Measurements from ENCODE around the gene RARRES2. TPM values are rescaled to one million over a fixed set of nuclear protein-coding genes. Genes with fewer than 3 reads are reported as not detected.
"Not testable (repeated sequence)": the region's sequence is repeated elsewhere in the genome, so short reads cannot be mapped to it uniquely, and the experiment has no call there.

The RARRES2 gene
- total RNA-seq, 2 experiments from 2014 or later: not detected

GRCh38 chr7:150323682-150324372, 17.6 kb downstream of the RARRES2 start:
- H3K27me3 Mint-ChIP-seq: no peaks in the 10 kb centered on the region
- DNase-seq: no peak
- H3K9me3 Mint-ChIP-seq (ENCODE audit: low read depth): no peaks in the 10 kb centered on the region
- peak overlapping the region; percentile 80 for H3K4me3 Mint-ChIP-seq
- peaks cover 47% of the 10 kb centered on the region for H3K4me1 Mint-ChIP-seq
- peak; percentile 29 for ATAC-seq
- CTCF ChIA-PET: interaction anchor here (0.5 to 1.3 kb wide), 6 partner anchors 9 to 81 kb away, joined by 3 to 6 read pairs (median 4); no protein-coding TSS in a partner anchor
- H3K36me3 Mint-ChIP-seq: peaks cover 20% of the 10 kb centered on the region
- peak overlapping the region; percentile 97 for H3K27ac Mint-ChIP-seq

DNA sequence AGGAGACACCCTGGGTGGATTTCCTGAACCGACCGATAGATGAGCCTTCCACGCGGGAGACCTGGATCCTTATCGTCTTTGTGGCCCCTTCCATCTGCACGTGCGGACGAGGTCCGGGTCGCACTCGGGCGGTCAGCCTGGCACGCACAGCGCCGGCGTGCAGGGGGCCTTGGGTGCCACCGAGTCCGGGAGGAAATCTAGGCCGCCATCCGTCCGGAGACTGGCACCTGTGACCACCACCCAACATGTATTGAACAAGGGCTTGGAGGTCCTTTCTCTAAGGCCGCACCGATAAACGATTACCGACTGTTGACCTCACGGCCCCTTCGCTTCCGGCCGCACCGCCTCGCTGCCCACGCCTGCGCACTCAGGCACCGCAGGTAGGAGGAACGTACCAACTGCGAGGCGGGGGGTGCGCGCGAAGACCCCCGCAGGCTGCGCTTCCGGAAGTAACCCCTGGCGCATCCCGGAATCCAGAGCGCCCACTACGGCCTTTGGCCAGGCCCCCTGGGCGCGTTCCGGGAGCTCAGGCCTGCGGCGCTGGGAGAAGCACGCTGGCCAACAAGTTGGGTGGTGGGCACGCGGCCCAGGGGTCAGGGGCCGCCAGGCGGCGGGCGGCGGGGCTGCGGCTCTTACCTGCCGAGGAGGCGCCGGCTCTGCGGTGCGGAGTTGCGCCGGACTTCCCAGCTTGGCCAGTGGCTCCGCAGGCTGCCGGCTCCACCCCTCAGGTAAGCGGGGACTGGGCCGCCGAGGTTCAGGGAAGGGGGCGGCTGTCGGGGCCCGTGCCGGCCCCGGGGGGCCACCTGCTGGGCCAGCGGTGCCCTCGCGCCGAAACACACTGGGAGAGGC, 18.4 kb downstream of the RARRES2 start, which contains the start of the genes ACTR3C and LRRC61:
TSS of gene ACTR3C (minus strand) at position 713 of the 849 bp plus-strand sequence. CDS start 28,249 bp downstream, outside the sequence.
TSS of gene LRRC61 (plus strand) at position 523 of the 849 bp plus-strand sequence. CDS start 13,507 bp downstream, outside the sequence.
- H3K4me3 Mint-ChIP-seq: peak within 1 kb of the TSS; percentile 80
- ATAC-seq: peak; percentile 65
- no peaks in the 10 kb centered on the region for H3K27me3 Mint-ChIP-seq
- peaks cover 48% of the 10 kb centered on the region for H3K4me1 Mint-ChIP-seq
- CTCF ChIA-PET: interaction anchor here (0.5 to 2.7 kb wide), 8 partner anchors 8 to 83 kb away, joined by 3 to 10 read pairs (median 4); a partner anchor contains a TSS
- peak; percentile 80 for DNase-seq
- no peaks in the 10 kb centered on the region for H3K9me3 Mint-ChIP-seq (ENCODE audit: low read depth)
- H3K36me3 Mint-ChIP-seq: peaks cover 19% of the 10 kb centered on the region
- peak within 1 kb of the TSS; percentile 100 for H3K27ac Mint-ChIP-seq

- H3K27me3 Mint-ChIP-seq: no peaks in the 10 kb centered on the region
- peak; percentile 65 for ATAC-seq
- peak overlapping the region; percentile 80 for H3K4me3 Mint-ChIP-seq
- peaks cover 48% of the 10 kb centered on the region for H3K4me1 Mint-ChIP-seq
- peak; percentile 90 for DNase-seq
- CTCF ChIA-PET: interaction anchor here (1.3 to 2.7 kb wide), 3 partner anchors 10 to 84 kb away, joined by 3 to 10 read pairs (median 3); a partner anchor contains a TSS
- H3K27ac Mint-ChIP-seq: peak overlapping the region; percentile 100
- no peaks in the 10 kb centered on the region for H3K9me3 Mint-ChIP-seq (ENCODE audit: low read depth)
- H3K36me3 Mint-ChIP-seq: peaks cover 18% of the 10 kb centered on the region
These were observed 19.2 kb downstream of the RARRES2 start for GRCh38 chr7:150322114-150322832.

GRCh38 chr7:150321788-150322113, 19.7 kb downstream of the RARRES2 start:
- ATAC-seq: no peak
- no peaks in the 10 kb centered on the region for H3K9me3 Mint-ChIP-seq (ENCODE audit: low read depth)
- no peaks in the 10 kb centered on the region for H3K27me3 Mint-ChIP-seq
- CTCF ChIA-PET: interaction anchor here (1.3 to 2.7 kb wide), 3 partner anchors 9 to 84 kb away, joined by 3 to 10 read pairs (median 3); a partner anchor contains a TSS
- peak overlapping the region; percentile 100 for H3K27ac Mint-ChIP-seq
- DNase-seq: no peak
- H3K4me3 Mint-ChIP-seq: peak overlapping the region; percentile 80
- H3K4me1 Mint-ChIP-seq: peaks cover 45% of the 10 kb centered on the region
- peaks cover 14% of the 10 kb centered on the region for H3K36me3 Mint-ChIP-seq

GRCh38 chr7:150317748-150318444, 23.5 kb downstream of the RARRES2 start:
- Mint-ChIP-seq H3K4me1 (peaks cover 26% of the 10 kb centered on the region), H3K36me3 (peaks cover 2% of the 10 kb centered on the region), H3K27me3 (no peaks in the 10 kb centered on the region), H3K27ac (no peak overlapping the region), H3K4me3 (no peak overlapping the region), H3K9me3 (ENCODE audit: low read depth) (no peaks in the 10 kb centered on the region)
- DNase-seq: no peak
- ATAC-seq: no peak
- CTCF ChIA-PET: no interaction called here

GRCh38 chr7:150316987-150317386, 24.4 kb downstream of the RARRES2 start:
- H3K4me1 Mint-ChIP-seq: peaks cover 20% of the 10 kb centered on the region
- not testable (repeated sequence) for H3K27ac Mint-ChIP-seq; H3K9me3 Mint-ChIP-seq (ENCODE audit: low read depth); ATAC-seq; H3K36me3 Mint-ChIP-seq; H3K27me3 Mint-ChIP-seq; DNase-seq; H3K4me3 Mint-ChIP-seq
- CTCF ChIA-PET: interaction anchor here (0.6 kb wide), 1 partner anchor 27 kb away, joined by 3 read pairs; no protein-coding TSS in a partner anchor

- CTCF ChIA-PET: interaction anchor here (1.0 to 1.5 kb wide), 2 partner anchors 8 to 90 kb away, joined by 3 to 6 read pairs; partner anchors contain the start of genes ACTR3C and LRRC61
- DNase-seq (no peak), ATAC-seq (no peak)
- Mint-ChIP-seq H3K36me3 (peaks cover 2% of the 10 kb centered on the region), H3K9me3 (ENCODE audit: low read depth) (no peaks in the 10 kb centered on the region), H3K27ac (no peak overlapping the region), H3K4me3 (no peak overlapping the region), H3K4me1 (peaks cover 2% of the 10 kb centered on the region), H3K27me3 (no peaks in the 10 kb centered on the region)
These were observed 26.7 kb downstream of the RARRES2 start for GRCh38 chr7:150314639-150315239.

DNA sequence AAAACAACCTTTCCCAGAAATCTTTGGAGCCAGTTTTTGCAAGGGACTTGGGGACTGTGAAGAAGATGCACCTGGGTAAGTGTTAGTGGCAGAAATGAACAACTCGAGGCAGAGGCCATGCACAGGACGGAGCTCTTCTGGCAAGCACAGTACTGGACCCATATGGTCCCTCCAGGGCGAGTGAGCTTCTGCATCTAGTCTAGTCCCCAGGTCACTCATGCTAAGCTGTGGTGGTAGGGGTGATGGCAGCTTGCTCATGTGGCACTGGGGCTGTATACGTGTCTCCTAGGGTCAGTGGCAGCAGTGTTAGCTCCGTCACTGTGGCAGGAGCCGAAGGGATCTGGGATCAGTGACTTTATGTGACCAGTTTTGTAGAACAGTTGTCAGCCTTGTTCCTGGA, 27.6 kb downstream of the RARRES2 start:
- DNase-seq: no peak
- H3K4me3 Mint-ChIP-seq: no peak overlapping the region
- H3K9me3 Mint-ChIP-seq (ENCODE audit: low read depth): no peaks in the 10 kb centered on the region
- peaks cover 2% of the 10 kb centered on the region for H3K36me3 Mint-ChIP-seq
- CTCF ChIA-PET: interaction anchor here (1.0 to 1.5 kb wide), 2 partner anchors 9 to 91 kb away, joined by 3 to 6 read pairs; partner anchors contain the start of genes ACTR3C and LRRC61
- no peak overlapping the region for H3K27ac Mint-ChIP-seq
- no peaks in the 10 kb centered on the region for H3K27me3 Mint-ChIP-seq
- ATAC-seq: peak; percentile 23
- H3K4me1 Mint-ChIP-seq: peaks cover 1% of the 10 kb centered on the region

GRCh38 chr7:150313367-150313809, 28.0 kb downstream of the RARRES2 start:
- Mint-ChIP-seq H3K9me3 (ENCODE audit: low read depth) (no peaks in the 10 kb centered on the region), H3K27me3 (no peaks in the 10 kb centered on the region), H3K36me3 (peaks cover 2% of the 10 kb centered on the region), H3K4me3 (no peak overlapping the region), H3K27ac (no peak overlapping the region), H3K4me1 (no peaks in the 10 kb centered on the region)
- ATAC-seq (no peak), DNase-seq (no peak)
- CTCF ChIA-PET: no interaction called here

GRCh38 chr7:150312649-150313366, 28.6 kb downstream of the RARRES2 start:
- not testable (repeated sequence) for H3K36me3 Mint-ChIP-seq; H3K9me3 Mint-ChIP-seq (ENCODE audit: low read depth); ATAC-seq; H3K4me3 Mint-ChIP-seq; H3K27ac Mint-ChIP-seq; H3K27me3 Mint-ChIP-seq; DNase-seq; H3K4me1 Mint-ChIP-seq
- CTCF ChIA-PET: interaction anchor here (1.0 kb wide), 1 partner anchor 9 kb away, joined by 3 read pairs; no protein-coding TSS in a partner anchor

DNA sequence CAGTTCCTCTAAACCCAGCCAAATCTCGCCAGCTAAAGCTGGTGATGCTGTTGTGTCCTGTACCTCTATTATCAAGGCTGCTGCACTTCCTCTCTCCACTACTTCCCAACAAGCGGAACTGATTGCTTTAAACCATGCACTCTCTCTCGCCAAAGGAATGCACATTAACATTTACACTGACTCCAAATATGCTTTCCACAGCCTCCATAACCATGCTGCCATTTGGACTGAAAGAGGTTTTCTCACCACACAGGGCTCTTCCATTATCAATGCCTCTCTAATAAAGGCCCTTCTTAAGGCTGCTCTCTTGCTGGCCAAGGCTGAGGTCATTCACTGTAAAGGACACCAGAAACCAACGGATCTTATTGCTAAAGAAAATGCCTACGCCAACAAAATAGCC, 29.7 kb downstream of the RARRES2 start:
- Mint-ChIP-seq H3K27me3 (no peaks in the 10 kb centered on the region), H3K4me3 (no peak overlapping the region), H3K9me3 (ENCODE audit: low read depth) (no peaks in the 10 kb centered on the region), H3K36me3 (peaks cover 3% of the 10 kb centered on the region), H3K4me1 (peaks cover 1% of the 10 kb centered on the region), H3K27ac (no peak overlapping the region)
- ATAC-seq: no peak
- CTCF ChIA-PET: no interaction called here
- DNase-seq: no peak
